ENCODE results near the gene IRX1. TPM values are rescaled to one million over a fixed set of nuclear protein-coding genes. Genes with fewer than 3 reads are reported as not detected.

Gene IRX1
- total RNA-seq, result 0.14 and 1.7 TPM in 2 replicates

DNA sequence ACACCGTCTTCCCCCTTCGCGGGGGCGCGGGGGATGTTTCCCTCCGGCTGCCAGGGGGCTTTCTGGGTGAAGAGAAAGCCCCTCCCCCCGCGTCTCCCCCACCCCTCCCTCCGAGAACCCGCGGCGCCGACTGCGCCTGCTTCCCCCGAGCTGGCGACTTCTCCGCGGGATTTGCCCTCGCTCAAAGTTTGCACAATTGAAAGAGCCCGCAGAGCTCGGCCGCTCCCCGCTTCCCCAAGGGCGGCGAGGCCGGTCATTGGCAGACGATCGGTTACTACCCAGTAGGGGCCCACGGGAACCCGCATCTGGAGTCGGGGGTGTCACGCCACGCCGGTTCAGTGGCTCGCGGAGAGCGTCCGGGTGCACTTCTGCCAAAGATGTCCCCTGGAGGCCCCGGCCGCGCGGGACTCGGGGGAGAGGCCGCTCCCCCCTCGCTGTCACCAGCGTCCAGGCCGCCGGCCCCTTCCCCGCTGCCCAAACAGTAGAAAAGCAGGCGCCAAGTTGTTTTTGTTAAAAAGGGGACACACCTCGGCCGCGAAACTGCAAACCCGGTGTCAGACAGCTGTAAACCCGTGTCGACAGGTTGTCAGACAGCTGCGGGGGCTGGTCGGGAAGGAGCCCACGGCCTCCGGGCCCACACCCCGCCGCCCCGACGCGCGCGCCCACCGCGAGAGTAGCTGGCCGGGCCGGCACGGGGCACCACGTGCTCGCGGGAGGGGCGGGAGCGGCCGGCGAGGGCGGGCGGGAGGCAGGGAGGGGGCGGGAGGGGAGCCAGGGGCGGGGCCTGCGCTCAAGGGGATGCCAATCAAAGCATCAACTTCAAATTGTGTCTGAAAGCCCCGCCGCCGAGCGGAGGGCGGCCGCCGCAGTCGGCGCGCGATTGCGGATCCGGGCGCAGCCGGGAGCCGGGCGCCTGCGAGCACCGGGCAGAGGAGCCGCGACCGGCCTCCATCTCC is at the start of gene IRX1:
IRX1 (plus strand) TSS at position 827 of the 956 bp plus-strand sequence. CDS start 274 bp downstream, outside the sequence.

